Stimulated activated CD8-positive, alpha-beta memory T cell treated with anti-CD3 and anti-CD28 coated beads, Interleukin-7, amount 100 ng/mL, for 48 hours (primary cell): Measurements from ENCODE around the gene GPR37L1.
A peak's percentile ranks its signal among the peaks of the same experiment; 100 is the strongest.

ENCODE experiments used
- DNase-seq, 2 donors: peaks; one replicate each; pipeline ENCODE4 v3.0.0-alpha.2; 2020; ENCODE audit warnings: low read depth in 1 of 2; ENCODE audit errors: extremely low read depth in 1 of 2

Gene GPR37L1

DNA sequence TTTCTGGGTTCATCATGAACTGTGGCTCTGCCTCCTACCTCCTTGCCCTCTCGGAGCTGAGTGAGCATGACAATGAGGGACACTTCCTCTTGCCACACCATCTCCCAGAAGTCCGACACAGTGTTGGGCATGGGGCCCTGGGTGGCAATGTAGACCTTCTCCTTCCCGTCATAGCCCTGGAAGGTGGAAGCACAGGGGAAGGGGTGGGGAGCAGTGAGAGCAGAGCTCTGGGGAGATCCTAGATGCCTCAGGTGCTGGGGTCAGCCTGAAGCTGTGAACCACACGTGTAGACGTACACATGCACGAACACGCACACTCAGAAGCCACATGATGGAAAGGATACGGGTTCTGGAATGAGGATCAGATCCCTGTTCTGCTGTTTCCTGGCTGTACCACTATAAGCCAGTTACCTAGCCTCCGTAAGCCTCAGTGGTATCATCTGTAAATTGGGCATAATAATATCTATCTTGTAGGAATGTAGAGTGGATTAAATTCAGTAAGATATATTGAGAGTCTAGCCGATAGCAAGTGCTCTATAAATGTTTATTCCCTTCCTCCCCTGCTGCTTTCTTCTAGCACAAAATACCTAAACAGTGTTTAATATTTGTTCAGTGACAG lies 31.5 kb downstream of the GPR37L1 start:
- no peak for DNase-seq

- no peak for DNase-seq
These were observed 32.2 kb downstream of the GPR37L1 start for GRCh38 chr1:202154766-202155477.

GRCh38 chr1:202155478-202156021 lies 32.8 kb downstream of the GPR37L1 start:
- DNase-seq: no peak

DNA sequence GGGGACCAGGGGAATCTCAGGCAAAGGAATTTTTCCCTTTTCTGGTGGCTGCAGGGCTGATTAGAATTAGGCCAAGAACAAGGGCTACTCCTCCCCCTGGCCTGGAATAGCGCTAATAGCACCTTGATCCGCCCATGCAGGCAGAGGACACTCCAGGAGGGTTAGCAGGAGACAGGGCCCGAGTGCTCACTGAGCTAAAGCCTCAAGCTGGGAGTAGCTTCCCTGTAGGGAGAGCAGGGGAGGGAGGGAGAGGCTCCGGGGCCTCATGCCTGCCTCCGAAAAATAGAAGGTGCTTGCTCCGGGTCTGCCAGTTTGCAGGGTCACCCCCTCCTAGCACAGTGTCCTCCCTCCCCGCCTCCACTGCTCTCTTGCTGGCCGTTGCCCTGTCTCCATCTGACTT lies 33.9 kb downstream of the GPR37L1 start:
- no peak for DNase-seq

GRCh38 chr1:202157945-202158344 lies 35.2 kb downstream of the GPR37L1 start:
- no peak for DNase-seq

DNA sequence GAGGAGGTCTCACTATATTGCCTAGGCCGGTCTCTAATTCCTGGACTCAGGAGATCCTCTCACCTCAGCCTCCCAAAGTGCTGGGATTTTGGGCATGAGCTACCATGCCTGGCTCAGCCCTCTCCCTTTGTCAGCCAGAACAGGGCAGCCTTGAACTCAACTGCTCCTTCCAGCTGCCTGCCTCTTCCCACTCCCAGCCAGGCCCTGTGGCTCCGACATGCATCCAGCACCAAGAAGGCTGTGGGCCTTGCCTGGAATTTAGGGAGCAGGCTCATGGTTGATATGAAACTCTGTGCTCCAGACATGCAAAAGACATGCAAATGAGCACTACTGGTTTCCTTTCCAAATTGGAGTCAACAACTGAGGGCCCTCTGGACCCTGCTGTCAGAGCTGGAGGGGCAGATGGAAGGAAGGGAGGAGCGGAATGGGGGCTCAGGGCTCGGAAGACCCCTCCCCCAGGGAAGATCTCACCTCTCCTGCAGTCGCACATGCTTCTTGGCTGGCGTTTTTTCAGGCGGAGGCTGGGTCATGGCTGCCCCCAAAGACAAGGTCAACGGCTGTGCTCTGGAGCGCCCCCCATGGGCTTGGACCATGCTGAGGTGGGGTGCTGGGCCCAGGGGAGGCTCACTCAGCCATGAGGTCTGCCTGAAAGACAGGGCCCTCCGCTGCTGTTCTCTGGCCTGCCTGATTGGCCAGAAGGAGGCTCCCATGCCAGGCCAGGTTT lies 36.3 kb downstream of the GPR37L1 start:
- no peak for DNase-seq

DNA sequence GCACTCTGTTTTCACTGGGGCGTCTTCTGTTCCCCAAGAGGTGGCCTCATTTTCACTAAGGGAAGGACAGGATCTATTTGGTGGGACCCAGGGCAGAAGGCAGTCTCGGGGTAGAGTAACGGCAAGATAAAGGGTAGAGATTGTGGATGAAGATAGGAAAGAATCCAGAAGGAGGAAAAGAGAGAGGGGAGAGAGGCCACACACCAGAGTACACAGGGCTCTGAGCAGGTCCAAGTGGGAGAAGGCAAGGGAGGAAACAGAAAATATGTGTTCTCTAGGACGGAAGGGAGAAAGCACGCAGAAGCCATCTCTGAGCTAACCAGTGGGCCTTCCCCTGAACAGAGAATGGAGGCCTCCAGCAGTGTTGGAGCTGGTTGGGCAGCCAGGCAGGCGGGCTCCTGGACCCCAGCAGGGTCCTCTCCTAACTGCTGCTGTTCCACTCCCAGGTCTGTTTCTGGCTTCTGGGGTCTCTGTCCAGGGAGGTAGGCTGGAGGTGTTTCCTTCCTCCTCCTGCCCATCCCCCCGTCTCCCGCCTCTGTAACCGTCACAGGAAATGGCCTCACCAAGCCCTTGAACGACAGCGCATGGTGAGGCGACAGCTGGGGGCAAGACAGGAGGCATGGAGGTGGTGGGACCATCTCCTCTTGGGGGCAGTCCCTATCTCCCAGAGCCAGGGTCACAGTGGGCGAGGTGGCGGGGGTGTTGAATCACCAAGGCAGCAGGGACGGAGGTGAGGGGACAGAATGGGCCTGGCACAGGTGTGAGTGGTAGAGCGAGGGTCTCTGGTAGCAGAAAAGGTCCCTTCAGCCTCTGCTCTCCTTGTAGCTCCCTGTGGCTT lies 37.0 kb downstream of the GPR37L1 start:
- DNase-seq: peak in 1 of 2 donors; percentile 81

GRCh38 chr1:202160377-202160940 lies 37.7 kb downstream of the GPR37L1 start, which contains the start of gene PTPN7:
PTPN7 (minus strand) TSS chr1:202160602; CDS start chr1:202159402, 1,200 bp downstream.
- DNase-seq: peak; percentile 79 to 90

- no peak for DNase-seq
These were observed 38.7 kb downstream of the GPR37L1 start for GRCh38 chr1:202161151-202162046.

DNA sequence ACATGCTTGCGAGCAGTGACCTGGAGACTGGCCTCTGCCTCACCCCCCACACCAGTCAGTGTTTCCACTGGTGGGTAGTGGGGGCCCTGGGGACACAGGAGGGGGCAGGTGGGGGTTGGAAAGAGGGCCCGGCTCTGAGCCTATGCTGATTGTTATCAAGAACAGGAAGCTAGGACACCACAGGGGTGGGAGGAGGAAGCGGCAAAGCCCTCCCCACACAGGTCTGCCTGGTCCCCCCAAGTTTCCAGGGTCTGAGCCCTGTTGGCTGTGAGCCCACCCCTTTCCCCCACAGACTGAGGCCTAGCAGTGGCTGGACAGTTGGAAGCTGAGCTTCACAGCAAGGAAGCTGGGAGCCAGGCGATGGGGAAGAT lies 39.3 kb downstream of the GPR37L1 start:
- no peak for DNase-seq

DNA sequence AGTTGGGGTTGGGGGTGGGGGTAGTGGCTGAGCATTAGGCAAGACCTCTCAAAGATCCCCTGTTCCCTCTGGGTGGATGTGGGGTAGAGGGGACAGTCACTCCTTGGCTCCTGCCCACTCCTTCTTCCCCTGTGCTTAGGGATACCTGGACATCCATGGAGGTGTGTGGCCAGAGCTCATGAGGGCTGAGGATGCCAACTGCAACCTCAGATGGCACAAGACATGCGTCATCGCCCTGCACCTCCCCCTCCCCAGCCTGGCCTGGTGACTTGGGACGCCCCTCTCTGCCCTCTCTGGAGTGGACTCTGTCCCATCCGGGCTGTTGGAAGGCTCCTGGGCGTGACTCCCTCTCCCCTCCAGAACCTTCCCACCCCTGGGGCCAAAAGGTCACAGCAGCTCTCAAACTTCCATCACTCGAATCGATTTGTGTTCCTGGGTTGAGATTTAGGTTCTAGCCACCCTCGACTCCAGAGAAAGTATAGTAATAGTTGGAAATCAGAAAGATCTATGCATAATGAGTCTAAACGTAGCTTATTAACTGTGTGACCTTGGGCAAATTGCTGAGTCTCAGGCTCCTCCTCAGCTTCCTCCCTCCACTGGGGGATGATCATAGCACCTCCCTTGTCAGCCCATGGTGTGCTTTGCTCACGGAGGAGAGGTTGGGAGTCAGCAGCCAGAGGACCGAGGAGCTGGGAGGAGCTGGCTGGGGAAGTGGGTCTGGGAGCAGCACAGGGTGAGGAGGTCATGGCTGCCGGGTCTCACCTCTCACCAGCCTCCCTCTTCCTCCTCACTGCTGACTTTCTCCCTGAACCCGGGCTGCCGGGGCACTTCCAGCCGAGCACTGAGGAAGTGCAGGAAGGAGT lies 39.9 kb downstream of the GPR37L1 start:
- no peak for DNase-seq

DNA sequence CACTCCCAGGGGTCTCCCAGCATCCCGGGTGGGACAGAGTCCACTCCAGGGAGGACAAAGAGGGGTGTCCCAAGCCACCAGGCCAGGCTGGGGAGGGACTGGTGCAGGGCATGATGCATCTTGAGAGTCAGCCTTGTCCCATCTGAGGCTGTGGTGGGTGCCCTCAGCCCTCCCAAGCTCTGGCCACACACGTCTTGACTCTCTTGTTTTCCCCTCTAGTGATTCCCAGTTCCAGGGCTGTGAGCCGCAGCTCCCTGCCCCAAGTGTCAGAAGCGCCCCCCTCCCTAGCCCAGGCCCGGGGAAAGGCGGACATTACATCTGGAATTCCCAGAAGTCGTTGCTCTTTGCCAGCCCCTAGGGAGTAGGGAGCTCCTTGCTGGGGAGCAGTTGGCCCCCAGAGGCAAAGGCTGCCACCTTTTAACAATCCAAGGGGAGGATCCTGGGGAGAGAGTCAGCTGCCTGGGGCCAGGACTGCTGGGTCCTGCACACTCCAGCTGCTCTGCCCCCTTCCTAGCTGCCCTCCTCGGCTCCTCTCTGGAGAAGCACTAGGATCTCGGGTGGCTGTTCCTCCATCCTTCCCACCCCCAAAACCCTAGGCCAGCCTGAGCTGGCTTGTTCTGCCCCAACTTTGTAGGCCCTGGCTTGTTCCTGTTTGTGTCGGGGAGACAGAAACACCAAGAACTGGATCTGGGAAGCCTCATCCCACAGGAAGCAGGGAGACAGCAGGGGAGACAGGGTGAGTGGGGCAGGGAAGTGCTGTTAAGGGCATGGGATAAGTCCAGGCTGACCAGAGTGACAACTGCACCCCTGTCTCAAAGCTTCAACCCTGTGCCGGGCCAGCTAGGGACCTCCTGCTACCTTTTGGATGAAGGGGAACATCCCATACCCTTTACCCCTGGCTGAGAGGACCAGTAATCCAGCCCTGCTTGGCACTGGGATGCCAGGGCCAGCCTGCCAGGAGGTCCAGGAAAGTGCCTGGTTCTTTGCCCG lies 40.9 kb downstream of the GPR37L1 start:
- no peak for DNase-seq

DNA sequence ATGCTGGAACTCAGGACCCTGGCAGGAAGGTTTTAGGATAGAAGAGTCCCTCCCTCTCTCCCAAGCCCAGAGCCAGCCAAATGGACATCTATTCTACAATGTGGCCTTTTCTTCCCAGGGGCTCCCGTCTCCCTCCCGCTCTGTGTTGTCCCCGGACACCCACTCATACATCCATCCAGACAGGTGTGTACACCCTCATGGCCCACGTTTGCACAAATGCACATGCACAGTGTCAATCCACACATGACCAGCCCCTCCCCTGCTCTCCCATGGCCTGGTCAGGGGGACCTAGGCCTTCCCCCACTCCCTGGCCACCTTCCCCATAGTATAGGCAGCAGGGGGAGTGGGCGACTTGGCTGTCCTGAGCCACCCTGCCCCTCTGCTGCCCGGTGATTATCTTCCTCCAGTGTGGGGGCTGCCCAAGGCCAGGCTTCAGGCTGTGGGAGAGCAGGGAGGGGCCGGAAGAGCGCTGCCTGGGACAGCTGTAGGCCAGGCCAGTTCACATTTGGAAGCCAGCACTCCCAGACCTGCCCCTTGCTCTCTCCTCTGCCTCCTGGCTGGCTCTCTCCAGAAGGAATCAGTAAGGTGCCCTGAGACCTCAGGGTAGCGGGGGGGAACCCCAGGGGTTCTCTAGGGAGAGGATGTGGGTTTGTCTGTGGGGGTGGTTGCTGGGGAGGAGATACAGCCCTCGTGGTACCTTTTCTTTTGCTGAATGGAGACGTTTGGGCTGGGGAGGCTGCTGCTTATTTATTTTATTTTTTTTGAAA lies 41.7 kb downstream of the GPR37L1 start:
- DNase-seq: no peak

- peak in 1 of 2 donors; percentile 76 for DNase-seq
These were observed 42.7 kb downstream of the GPR37L1 start for GRCh38 chr1:202165267-202165941.

DNA sequence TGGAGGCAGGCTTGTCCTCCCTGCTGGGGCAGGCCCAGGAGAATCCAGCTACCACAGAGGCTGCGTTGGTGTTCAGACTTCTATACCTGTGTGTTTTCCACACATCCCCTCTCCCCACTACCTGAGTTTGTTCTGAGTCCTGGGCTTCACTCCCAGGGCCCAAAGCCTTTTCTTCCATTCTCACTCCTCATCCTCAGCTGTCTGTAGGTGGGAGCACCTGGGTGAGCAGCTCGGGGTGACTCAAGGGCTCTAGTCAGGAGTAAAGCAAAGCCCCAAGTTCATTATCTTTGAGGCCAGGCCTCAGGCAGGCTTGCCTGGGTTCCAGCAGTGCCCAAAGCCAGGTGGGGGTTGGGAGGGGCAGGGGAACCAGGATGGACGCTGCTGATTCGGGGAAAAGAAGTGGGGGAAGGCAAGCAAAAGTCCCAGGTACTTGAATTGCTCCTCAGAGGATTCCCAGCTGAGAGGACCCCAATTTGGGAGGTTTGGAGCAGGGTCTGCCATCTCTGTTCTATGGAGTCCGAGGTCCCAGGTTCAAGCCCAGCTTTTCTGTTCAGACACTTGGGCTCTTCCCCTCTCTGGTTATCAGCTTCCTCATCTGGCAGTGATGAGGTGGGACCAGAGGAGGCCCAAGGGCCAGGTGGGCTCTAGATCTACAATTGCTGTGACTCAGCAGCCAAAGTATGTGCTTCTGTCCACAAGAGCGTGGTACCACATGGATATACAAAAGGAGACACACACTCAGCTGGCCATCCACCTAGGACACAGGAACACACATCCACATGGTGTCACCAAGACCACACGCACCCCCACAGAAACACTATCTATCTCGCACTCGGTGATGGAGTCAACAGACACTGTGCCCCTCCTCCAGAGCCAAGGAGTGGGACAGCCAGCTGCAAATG lies 43.5 kb downstream of the GPR37L1 start:
- no peak for DNase-seq
